SH-SY5Y (cell line): ENCODE results near the gene ITPR2.

ENCODE experiments used
- GATA2 ChIP-seq: IDR thresholded peaks from 2 replicates; pipeline ENCODE4 v1.6.1; 2011; ENCODE audit warnings: mild to moderate bottlenecking, low read depth, low read length
- GATA3 ChIP-seq: IDR thresholded peaks from 2 replicates; pipeline ENCODE4 v1.6.1; 2011; ENCODE audit warnings: low read depth, mild to moderate bottlenecking, low read length, moderate library complexity

- TF ChIP-seq GATA2 (no peak), GATA3 (no peak)
Measured at GRCh38 chr12:26867080-26867479, 34.1 kb upstream of the ITPR2 start.
